Measurements from ENCODE around the gene SPARCL1. TPM values are rescaled to one million over a fixed set of nuclear protein-coding genes. Genes with fewer than 3 reads are reported as not detected.

SPARCL1 gene
- polyA plus RNA-seq, 1 donor (not counting 4 experiments of a cell fraction or from before 2014, with no cell fraction given), result not detected

- dilution Hi-C loops (cut with MboI; ENCODE audit: extremely low pct_ligation_motif_present, low sequenced_read_pairs), result no loop called here
- no peak overlapping the region for H3K27ac ChIP-seq (ENCODE audit: control insufficient read depth, insufficient read depth, low read length)
Observed at GRCh38 chr4:87532109-87532508, 2.9 kb upstream of the SPARCL1 start.

GRCh38 chr4:87531621-87532020 lies 2.4 kb upstream of the SPARCL1 start:
- H3K79me2 ChIP-seq (ENCODE audit: control insufficient read depth, insufficient read depth, low read length), result no peaks in the 10 kb centered on the region
- no peaks in the 10 kb centered on the region for H4K20me1 ChIP-seq (ENCODE audit: control insufficient read depth, extremely low read depth, insufficient read depth, low read length)
- no peak for FAIRE-seq
- no peak for DNase-seq (ENCODE audit: low read depth, low spot score)
- H3K4me3 ChIP-seq (ENCODE audit: control insufficient read depth in 2 of 3, extremely low read depth in 1 of 3, insufficient read depth in 2 of 3, low read depth in 1 of 3, low read length in 3 of 3), result no peak overlapping the region
- H3K4me2 ChIP-seq (ENCODE audit: control insufficient read depth, extremely low read depth, insufficient read depth, low read depth, low read length), result no peak overlapping the region
- H3K9me3 ChIP-seq (ENCODE audit: control insufficient read depth, low read depth, low read length), result no peaks in the 10 kb centered on the region
- H2AFZ ChIP-seq (ENCODE audit: control insufficient read depth, low read length), result no peak overlapping the region
- no peak overlapping the region for H3K27ac ChIP-seq (ENCODE audit: control insufficient read depth, insufficient read depth, low read length)
- H3K9ac ChIP-seq (ENCODE audit: control insufficient read depth, extremely low read depth, insufficient read depth, low read length), result no peak overlapping the region
- no peaks in the 10 kb centered on the region for H3K27me3 ChIP-seq (ENCODE audit: control insufficient read depth, extremely low read depth, insufficient read depth, low read length)
- H3K36me3 ChIP-seq (ENCODE audit: control insufficient read depth in 2 of 2, extremely low read depth in 1 of 2, insufficient read depth in 2 of 2, low read length in 2 of 2), result no peaks in the 10 kb centered on the region
- H3K4me1 ChIP-seq (ENCODE audit: control insufficient read depth, extremely low read depth, insufficient read depth, low read length), result peaks cover 6% of the 10 kb centered on the region
- no peaks in the 10 kb centered on the region for H3K9me1 ChIP-seq (ENCODE audit: control insufficient read depth, extremely low read depth, insufficient read depth, low read length)
- TF ChIP-seq CTCF (optimal IDR thresholded peaks at IDR 0.05 in 1 of 3, IDR thresholded peaks at IDR 0.05 in 1 of 3, conservative IDR thresholded peaks at IDR 0.05 in 1 of 3; ENCODE audit: extremely low read depth in 1 of 3, insufficient read depth in 2 of 3, low read length in 3 of 3) (no peak), EZH2 (IDR thresholded peaks at IDR 0.05; ENCODE audit: low read length) (no peak)
- dilution Hi-C loops (cut with MboI; ENCODE audit: extremely low pct_ligation_motif_present, low sequenced_read_pairs), result no loop called here

More at GRCh38 chr4:87532109-87532508, 2.9 kb upstream of the SPARCL1 start:
- Histone ChIP-seq H2AFZ (ENCODE audit: control insufficient read depth, low read length) (no peak overlapping the region), H3K9ac (ENCODE audit: control insufficient read depth, extremely low read depth, insufficient read depth, low read length) (no peak overlapping the region), H3K9me1 (ENCODE audit: control insufficient read depth, extremely low read depth, insufficient read depth, low read length) (no peaks in the 10 kb centered on the region), H3K4me3 (ENCODE audit: control insufficient read depth in 2 of 3, extremely low read depth in 1 of 3, insufficient read depth in 2 of 3, low read depth in 1 of 3, low read length in 3 of 3) (no peak overlapping the region), H3K27me3 (ENCODE audit: control insufficient read depth, extremely low read depth, insufficient read depth, low read length) (no peaks in the 10 kb centered on the region), H3K36me3 (ENCODE audit: control insufficient read depth in 2 of 2, extremely low read depth in 1 of 2, insufficient read depth in 2 of 2, low read length in 2 of 2) (no peaks in the 10 kb centered on the region), H4K20me1 (ENCODE audit: control insufficient read depth, extremely low read depth, insufficient read depth, low read length) (no peaks in the 10 kb centered on the region), H3K4me1 (ENCODE audit: control insufficient read depth, extremely low read depth, insufficient read depth, low read length) (peaks cover 6% of the 10 kb centered on the region), H3K79me2 (ENCODE audit: control insufficient read depth, insufficient read depth, low read length) (no peaks in the 10 kb centered on the region), H3K4me2 (ENCODE audit: control insufficient read depth, extremely low read depth, insufficient read depth, low read depth, low read length) (no peak overlapping the region), H3K9me3 (ENCODE audit: control insufficient read depth, low read depth, low read length) (no peaks in the 10 kb centered on the region)
- TF ChIP-seq EZH2 (IDR thresholded peaks at IDR 0.05; ENCODE audit: low read length) (no peak), CTCF (optimal IDR thresholded peaks at IDR 0.05 in 1 of 3, IDR thresholded peaks at IDR 0.05 in 1 of 3, conservative IDR thresholded peaks at IDR 0.05 in 1 of 3; ENCODE audit: extremely low read depth in 1 of 3, insufficient read depth in 2 of 3, low read length in 3 of 3) (no peak)
- FAIRE-seq, result no peak
- DNase-seq (ENCODE audit: low read depth, low spot score), result no peak
